Measurements from ENCODE around the gene HCN1.
"Not testable (repeated sequence)": the region's sequence is repeated elsewhere in the genome, so short reads cannot be mapped to it uniquely, and the experiment has no call there.

HCN1 gene

DNA sequence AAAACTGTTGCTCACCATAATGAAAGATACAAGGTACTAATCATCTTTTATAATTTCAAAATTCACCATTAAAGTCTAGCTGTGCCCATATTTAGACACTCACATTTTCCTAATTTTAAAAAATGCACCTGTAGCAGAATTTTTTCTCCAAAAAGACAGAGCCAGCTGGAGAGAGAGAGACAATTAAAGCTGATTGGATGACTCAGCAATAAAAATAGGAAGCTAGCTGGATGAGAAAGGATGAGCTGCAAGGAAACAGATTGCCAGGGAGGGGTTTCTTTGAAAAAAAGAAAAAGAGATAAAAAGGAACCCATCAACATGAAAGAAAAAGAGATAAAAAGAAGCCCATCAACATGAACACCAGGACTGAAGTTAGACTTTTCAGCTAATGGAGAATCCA is 73.8 kb downstream of the HCN1 start:
- in situ Hi-C loops (cut with MboI; ENCODE audit: low sequenced_read_pairs): no loop called here

DNA sequence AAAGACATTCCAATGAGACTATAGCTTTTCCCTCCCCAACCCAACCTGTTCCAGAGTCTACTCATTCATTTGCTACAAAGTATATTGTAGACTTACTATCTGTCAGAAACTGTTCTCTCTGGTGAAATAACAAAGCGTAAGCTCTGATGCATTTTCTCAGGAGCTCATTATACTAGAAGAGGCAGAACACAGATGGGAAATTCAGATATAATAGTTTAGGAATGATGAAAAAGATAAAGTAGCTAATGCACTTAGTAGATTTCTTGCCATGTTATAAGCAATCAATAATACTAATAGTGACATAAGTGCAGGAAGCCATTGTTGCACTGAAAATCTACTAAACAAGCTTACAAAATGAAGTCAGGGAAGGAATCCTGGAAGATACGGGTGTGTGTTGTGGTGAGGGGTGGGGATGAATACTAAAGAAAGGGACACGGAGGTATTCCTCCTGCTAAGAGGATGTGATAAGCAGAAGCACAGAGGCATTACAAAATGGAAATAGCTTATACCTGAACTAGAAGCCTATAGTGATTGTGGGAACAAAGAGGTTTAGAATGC is 78.2 kb downstream of the HCN1 start:
- in situ Hi-C loops (cut with MboI; ENCODE audit: low sequenced_read_pairs): no loop called here

DNA sequence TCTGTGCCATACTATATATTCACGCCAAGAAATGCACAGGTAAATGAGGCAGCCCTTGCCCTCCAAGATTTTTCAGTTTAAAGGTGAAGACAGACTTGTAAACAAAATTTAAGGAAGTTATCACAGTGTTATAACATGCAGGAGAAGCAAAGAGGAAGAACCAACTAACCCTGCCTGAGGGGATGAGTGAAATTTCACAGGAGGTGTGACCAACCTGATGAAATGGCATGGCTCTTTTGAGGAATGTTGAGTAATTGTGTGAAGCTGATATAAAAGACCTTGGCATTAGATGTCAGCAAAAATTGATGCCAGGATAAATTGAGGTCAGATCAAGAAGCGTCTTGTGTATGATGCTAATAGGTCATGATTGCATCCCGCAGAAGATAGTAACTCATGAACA is 86.5 kb downstream of the HCN1 start:
- in situ Hi-C loops (cut with MboI; ENCODE audit: low sequenced_read_pairs): no loop called here

DNA sequence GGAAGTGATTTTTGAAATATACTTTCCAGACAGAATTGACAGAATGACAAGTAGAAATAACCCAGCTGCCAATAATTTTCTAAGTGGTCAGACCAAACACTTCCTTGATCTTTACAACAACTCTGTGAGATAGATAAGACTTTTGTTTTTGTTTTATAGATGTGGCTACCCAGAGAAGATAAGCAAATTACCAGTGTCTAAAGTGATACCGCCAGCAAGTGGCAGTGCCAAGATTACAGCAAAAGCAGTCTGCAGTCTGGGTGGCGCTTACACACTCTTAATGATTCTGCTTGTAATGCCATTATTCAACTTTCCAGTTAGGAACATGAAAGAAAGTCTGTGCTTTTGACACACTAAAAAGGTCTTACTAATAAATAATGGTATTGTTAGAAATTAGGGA is 92.1 kb downstream of the HCN1 start:
- in situ Hi-C loops (cut with MboI; ENCODE audit: low sequenced_read_pairs): no loop called here

DNA sequence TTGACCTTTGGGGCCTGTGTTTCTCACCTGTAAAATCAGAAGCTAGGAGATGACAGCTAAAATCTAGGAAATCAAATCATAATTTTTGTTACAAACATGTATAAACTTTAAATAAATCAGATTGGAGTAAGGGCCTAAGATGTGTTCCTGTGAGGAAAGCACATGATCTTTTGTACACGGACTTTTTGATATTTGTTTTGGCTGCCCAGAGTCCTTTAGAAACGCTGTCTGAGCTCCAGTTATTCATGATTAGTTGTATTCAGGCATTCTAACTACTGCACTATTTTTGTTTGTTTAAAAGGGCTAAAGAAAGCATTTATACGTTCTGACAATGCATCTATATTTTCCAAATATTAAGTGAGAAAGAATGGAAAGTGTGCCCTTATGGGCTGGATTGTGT is 94.8 kb downstream of the HCN1 start:
- in situ Hi-C loops (cut with MboI; ENCODE audit: low sequenced_read_pairs): no loop called here

DNA sequence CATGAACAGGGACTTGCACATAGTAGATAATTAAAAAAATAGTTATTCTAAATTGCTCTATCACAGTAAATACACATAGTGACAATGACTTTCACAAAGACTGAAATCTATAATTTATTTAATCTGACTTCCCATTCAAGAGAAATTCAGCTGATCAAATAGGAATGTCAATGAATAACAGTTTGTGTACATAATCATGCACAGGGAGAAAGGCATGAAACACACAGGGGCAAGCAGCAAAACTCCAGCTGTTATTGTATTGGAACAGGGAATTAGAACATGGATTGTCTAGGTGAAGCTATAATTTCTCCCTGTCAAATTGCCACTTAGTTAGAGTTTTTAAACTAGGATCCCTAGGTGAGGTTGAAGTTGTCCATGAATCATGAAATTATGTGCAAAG is 99.9 kb downstream of the HCN1 start:
- in situ Hi-C loops (cut with MboI; ENCODE audit: low sequenced_read_pairs): no loop called here

DNA sequence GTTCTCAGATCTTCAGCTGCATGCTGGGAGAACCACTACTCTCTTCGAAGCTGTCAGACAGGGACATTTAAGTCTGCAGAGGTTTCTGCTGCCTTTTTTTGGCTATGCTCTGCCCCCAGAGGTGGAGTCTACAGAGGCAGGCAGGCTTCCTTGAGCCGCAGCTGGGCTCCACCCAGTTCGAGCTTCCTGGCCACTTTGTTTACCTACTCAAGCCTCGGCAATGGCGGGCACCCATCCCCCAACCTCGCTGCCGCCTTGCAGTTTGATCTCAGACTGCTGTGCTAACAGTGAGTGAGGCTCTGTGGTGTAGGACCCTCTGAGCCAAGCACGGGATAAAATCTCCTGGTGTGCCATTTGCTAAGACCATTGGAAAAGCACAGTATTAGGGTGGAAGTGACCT is 110.2 kb downstream of the HCN1 start:
- in situ Hi-C loops (cut with MboI; ENCODE audit: low sequenced_read_pairs): not testable (repeated sequence)

DNA sequence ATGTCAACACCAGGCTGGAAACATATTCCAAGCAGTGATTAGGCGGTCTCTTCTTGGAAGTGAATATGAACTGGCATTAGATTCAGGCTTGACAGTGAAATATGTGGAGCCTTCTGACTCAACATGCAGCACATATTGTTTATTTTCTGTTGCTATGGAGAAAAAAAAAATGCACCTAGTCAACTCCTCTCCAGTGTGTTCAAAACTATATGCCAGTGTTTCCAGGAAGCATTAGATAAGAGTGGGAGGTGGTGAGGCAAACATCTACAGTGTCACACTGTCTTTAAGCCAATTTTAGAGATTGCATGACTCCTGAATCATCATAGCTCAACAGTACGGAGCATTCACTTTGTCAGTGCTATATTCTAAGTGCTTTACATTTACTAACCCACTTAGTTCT is 117.9 kb downstream of the HCN1 start:
- in situ Hi-C loops (cut with MboI; ENCODE audit: low sequenced_read_pairs): no loop called here

DNA sequence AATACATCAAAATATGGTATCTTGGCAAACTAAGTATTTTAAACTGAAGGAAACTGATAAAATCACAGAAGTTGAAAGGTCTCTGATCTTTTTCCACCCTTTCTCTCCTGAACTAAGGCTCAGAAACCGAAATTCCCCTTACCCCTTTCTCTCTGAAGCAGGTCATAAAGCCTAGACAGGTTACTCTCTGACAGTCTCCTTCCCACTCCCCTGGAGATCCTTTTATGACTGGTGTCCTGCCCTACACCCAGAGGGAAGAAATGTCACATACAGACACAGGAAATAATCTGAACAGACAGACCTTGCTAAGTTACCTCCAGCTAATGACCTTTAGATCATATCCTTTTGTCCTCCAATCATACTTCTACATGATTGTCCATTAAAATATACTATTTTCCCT is 127.4 kb downstream of the HCN1 start:
- in situ Hi-C loops (cut with MboI; ENCODE audit: low sequenced_read_pairs): no loop called here

DNA sequence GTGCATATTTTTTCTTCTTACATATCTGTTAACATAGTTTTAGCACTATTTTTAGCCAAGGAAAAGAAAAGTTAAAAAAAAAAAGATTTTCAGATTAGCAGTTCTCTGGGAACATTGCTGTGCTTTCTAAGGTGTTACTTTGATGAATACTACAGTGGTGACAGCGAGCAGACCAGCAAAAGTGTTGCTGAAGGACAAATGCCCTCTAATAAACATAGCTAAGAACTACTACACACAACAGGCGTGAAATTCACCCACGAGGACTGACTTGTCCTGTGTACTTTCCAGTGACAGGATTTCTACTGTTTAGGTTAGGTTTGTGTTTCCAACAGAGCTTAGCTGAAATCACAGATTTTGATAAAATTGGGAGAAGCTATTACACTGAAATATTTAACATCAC is 153.8 kb downstream of the HCN1 start:
- in situ Hi-C loops (cut with MboI; ENCODE audit: low sequenced_read_pairs): no loop called here

DNA sequence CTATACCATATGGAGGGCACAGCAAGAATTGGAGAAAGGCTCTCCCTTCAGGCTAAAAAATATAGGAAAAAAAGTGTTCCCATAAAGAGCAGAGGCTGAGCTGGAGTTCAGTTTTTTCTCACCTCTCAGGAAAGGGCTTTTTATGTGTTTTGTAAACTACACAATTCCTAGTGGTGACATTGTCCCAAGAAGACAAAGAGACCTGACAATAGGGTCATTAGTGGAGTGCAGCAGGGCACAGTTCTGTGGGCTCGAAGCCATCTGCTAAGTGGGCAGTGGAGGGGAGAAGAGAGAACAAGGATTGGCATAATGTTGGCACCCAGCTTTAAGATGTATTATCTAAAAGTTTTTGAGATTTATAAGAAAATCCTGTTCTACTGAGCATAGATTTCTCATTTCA is 162.5 kb downstream of the HCN1 start:
- in situ Hi-C loops (cut with MboI; ENCODE audit: low sequenced_read_pairs): no loop called here

DNA sequence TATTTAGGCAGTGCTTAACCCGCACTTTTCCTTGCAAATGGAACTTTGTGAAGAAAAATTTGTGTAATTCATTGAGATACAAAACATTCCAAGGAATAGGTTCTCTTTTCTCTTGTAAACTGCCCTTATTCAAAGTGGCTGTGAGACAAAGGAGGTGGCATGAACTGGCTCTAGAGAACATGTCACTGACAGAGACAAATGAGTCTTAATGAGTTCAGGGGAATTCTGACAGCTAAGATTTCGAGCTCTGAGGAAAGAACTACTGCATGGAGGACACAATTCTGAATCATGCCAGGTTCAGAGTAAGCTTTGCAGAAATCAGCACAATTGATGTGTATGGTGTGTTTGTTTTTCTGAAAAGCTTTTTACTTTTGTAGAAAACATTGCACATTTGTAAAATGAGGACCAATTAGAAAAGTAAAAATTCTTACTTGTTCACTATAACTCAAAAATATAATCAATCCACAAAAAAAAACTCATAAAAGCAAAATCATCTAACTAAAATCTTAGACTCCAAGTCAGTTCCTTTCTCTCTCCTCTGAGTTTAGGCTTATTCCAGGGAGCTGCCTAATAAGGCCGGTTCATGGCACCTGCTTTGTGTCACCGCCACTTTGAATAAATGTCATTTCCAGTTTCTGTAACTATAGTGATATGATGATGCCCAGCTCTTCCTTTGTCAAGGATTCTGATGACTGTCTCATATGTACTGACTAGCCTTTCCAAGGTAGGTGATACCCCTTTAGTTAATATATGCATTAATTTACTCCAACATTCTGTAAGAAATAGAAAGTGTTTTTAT is 163.2 kb downstream of the HCN1 start:
- in situ Hi-C loops (cut with MboI; ENCODE audit: low sequenced_read_pairs): no loop called here

DNA sequence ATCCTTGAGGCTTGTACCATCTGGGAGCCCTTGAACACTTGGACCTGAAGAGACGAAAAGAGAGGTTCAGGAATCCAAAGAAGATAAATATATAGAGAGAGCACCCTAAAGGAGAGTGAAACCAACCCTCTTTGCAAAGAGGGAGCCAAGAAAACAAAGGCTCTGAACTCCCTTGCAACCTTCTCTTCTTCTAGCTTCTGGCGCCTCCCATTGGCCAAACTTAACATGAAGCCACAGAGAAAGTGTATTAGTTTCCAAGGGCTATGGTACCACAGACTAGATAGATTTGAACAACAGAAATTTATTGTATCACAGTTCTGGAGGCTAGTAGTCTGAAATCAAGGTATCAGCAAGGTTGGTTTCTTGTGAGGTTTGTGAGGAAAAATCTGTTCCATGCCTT is 175.1 kb downstream of the HCN1 start:
- in situ Hi-C loops (cut with MboI; ENCODE audit: low sequenced_read_pairs): no loop called here

DNA sequence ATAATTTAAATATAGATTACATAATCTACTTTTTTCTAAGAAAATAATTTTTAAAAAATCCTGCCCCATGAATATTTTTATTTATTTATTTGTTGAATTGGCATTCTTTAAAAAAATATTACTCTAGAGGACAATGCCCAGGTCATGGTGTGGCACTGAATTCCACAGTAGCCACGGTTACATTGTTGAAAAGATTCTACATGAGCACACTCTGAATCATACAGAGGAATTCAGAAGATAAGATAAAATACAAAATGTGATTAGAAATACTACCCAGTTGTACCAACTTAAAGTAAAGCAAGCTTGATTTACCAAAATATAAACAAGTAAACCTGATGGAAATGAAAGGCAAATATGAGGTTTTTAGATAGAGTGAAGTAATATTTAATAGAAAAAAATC is 183.7 kb downstream of the HCN1 start:
- in situ Hi-C loops (cut with MboI; ENCODE audit: low sequenced_read_pairs): no loop called here

DNA sequence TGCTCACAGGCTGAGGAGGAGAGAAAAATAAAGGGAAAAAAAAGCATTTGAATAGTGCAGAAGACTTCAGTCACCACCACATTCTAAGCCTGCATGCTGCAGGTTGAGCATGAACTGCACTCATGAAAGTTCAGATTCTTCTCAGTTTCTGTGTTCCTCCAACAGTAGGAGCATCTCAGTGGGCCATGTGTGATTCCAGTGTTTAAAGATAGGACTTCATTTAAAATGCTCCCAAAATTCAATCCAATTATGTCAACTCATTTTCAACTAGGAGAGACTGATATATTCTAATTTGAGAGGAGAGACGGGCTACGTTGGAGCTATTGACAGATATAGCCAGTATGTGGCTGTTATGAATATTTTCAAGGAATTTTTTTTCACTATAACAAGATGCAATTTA is 186.8 kb downstream of the HCN1 start:
- in situ Hi-C loops (cut with MboI; ENCODE audit: low sequenced_read_pairs): no loop called here

DNA sequence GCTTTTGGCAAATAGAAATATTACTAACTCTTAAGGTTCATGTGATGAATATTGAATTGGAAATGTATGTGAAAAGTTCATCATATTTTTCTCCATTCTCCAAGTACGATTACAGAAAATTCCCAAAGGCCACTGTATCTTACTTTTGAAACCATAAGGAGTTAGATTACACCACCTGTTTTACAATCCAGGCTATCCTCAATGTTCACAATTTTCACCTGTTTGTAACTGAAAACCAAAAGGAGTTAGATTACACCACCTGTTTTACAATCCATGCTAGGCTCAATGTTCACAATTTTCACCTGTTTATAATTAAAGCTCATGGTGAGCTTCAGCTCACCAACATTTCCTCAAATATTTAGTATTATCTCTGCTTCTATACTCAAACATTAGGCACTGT is 188.0 kb downstream of the HCN1 start:
- in situ Hi-C loops (cut with MboI; ENCODE audit: low sequenced_read_pairs): no loop called here

DNA sequence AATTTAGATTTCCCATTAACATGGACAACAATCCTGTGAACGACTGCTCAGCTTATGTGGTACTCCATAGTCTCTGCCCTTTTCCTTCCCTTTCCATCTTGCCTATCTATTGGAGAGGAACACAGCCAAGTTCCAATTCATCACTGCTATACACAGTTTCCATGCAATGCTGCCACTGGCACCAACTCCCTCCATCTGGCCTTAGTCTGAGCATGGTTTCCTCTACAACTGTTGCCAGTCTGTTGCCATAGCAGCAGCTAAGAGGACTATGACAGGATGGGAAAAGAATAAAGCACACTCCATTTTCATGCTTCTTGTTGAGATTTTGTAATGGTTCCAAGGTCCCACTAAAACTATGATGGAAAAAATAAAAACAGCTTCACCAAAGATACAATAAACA is 189.0 kb downstream of the HCN1 start:
- in situ Hi-C loops (cut with MboI; ENCODE audit: low sequenced_read_pairs): no loop called here

DNA sequence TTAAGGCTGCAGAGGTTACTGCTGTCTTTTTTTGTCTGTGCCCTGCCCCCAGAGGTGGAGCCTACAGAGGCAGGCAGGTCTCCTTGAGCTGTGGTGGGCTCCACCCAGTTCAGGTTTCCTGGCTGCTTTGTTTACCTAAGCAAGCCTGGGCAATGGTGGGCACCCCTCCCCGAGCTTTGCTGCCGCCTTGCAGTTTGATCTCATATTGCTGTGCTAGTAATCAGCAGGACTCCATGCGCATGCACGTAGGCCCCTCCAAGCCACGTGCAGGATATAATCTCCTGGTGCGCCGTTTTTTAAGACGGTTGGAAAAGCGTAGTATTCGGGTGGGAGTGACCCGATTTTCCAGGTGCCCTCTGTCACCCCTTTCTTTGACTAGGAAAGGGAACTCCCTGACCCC is 197.2 kb downstream of the HCN1 start:
- in situ Hi-C loops (cut with MboI; ENCODE audit: low sequenced_read_pairs): not testable (repeated sequence)

DNA sequence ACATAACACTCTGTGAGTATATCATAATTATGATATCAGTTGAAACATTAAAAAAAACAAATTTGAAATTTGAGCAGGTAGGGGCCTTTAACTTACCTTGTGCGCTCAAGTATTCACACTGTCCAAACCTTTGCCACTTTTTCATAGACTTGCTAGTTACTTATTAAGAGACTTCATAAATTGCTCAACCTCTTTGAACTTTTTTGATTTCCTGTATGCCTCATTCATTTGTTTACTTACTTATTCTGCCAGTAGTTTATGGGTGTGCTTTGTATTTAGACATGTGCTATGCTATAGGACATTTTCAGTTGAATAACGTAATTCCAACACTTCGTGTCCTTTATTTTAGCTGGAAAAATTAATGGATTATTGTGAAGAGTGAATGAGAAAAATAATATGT is 204.8 kb downstream of the HCN1 start:
- in situ Hi-C loops (cut with MboI; ENCODE audit: low sequenced_read_pairs): no loop called here

DNA sequence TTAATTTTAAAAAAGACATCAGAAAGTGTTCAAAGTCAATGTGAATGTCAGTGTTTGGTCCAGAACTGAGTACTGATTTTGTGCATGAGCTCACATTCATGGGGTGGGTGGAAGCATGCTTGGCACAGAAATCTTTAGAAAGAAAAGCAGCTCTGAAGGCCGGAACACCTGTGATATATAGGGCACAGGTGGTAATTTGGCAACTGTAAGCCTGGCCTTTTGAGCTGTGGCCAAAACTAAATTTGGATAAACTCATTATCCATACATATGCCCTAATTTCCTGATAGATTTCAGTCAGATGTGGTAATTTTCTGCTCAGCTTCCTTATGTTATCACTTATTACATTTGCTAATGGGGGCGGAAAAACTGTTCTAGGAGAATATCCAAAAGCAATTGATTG is 211.4 kb downstream of the HCN1 start:
- in situ Hi-C loops (cut with MboI; ENCODE audit: low sequenced_read_pairs): no loop called here

DNA sequence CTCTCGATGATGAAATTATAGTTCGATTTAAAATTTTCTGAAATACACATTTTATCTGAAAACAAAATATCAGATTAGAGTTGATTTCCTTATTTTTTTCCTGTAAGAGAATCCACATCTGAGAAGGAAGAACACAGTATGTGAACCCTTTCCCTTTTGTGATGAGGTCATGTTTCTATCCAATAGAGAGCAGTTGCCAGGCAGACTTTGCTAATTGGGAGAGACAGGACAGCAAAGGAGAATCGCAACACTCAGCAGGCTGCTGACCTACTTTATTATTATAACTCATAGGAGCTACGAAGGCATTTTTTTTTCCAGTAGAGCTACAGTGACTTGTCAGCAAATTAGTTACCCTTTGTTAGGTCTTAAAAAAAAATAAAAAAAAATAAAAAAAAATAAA is 242.1 kb downstream of the HCN1 start:
- in situ Hi-C loops (cut with MboI; ENCODE audit: low sequenced_read_pairs): no loop called here

DNA sequence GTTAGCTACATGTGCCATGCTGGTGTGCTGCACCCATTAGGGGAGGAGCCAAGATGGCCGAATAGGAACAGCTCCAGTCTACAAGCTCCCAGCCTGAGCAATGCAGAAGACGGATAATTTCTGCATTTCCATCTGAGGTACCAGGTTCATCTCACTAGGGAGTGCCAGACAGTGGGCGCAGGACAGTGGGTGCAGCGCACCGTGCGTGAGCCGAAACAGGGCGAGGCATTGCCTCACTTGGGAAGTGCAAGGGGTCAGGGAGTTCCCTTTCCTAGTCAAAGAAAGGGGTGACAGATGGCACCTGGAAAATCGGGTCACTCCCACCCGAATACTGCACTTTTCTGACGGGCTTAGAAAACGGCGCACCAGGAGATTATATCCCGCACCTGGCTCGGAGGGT is 251.3 kb downstream of the HCN1 start:
- in situ Hi-C loops (cut with MboI; ENCODE audit: low sequenced_read_pairs): not testable (repeated sequence)

DNA sequence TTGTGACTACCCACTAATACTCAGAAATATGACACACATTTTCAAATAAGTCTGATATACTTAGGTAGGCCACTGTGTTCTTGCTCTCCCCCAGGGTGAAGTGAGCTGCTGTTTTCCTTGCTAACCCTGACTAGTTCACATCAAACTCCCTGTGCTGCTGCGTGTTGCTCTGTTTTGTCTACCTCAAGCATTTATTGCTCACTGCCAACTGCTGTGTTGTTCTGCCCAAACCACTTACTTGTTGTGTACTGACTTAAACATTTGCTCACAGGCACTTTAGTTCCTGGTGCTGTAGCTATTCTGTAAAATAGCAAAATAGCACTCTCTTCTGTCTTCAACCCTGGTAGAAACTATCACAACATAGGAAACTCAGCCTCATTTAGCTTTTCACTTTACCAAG is 255.7 kb downstream of the HCN1 start:
- in situ Hi-C loops (cut with MboI; ENCODE audit: low sequenced_read_pairs): no loop called here

Measured in HL-60/S4 treated with retinoic acid at 250 ng/mL for 4 days and 3 days (cell line).